ENCODE data around the gene FAM227B. TPM values are rescaled to one million over a fixed set of nuclear protein-coding genes. Genes with fewer than 3 reads are reported as not detected.

The FAM227B gene
- total RNA-seq, 1 donor from 2014 or later: 0.71 TPM

GRCh38 chr15:49300856-49301255 is 319.8 kb downstream of the FAM227B start:
- DNase-seq (ENCODE audit: low spot score): no peak

GRCh38 chr15:49297584-49297983 is 323.0 kb downstream of the FAM227B start:
- no peak for DNase-seq (ENCODE audit: low spot score)

- no peak for DNase-seq (ENCODE audit: low spot score)
These were observed 324.4 kb downstream of the FAM227B start for GRCh38 chr15:49296258-49296657.

- no peak for DNase-seq (ENCODE audit: low spot score)
These were observed 326.7 kb downstream of the FAM227B start for GRCh38 chr15:49293941-49294340.

GRCh38 chr15:49290191-49290590 is 330.4 kb downstream of the FAM227B start:
- no peak for DNase-seq (ENCODE audit: low spot score)

GRCh38 chr15:49288391-49288790 is 332.2 kb downstream of the FAM227B start:
- DNase-seq (ENCODE audit: low spot score): no peak

- DNase-seq (ENCODE audit: low spot score): no peak
These were observed 333.1 kb downstream of the FAM227B start for GRCh38 chr15:49287481-49287880.

- no peak for DNase-seq (ENCODE audit: low spot score)
These were observed 333.8 kb downstream of the FAM227B start for GRCh38 chr15:49286649-49287404.

GRCh38 chr15:49282366-49282765 is 338.3 kb downstream of the FAM227B start:
- DNase-seq (ENCODE audit: low spot score): no peak

GRCh38 chr15:49279521-49280456 is 340.8 kb downstream of the FAM227B start:
- DNase-seq (ENCODE audit: low spot score): no peak

GRCh38 chr15:49278751-49279150 is 341.9 kb downstream of the FAM227B start:
- no peak for DNase-seq (ENCODE audit: low spot score)

Other genes with a start within 250 kb of the FAM227B start
- 175 TPM for gene FGF7, start 197.6 kb downstream of the FAM227B start, total RNA-seq
- gene DTWD1, start 230 bp upstream of the FAM227B start, total RNA-seq: 30.7 TPM